ENCODE data around the gene ZSCAN5A.
A peak's percentile ranks its signal among the peaks of the same experiment; 100 is the strongest.
"Not testable (repeated sequence)": the region's sequence is repeated elsewhere in the genome, so short reads cannot be mapped to it uniquely, and the experiment has no call there.

The ZSCAN5A gene, protein sequence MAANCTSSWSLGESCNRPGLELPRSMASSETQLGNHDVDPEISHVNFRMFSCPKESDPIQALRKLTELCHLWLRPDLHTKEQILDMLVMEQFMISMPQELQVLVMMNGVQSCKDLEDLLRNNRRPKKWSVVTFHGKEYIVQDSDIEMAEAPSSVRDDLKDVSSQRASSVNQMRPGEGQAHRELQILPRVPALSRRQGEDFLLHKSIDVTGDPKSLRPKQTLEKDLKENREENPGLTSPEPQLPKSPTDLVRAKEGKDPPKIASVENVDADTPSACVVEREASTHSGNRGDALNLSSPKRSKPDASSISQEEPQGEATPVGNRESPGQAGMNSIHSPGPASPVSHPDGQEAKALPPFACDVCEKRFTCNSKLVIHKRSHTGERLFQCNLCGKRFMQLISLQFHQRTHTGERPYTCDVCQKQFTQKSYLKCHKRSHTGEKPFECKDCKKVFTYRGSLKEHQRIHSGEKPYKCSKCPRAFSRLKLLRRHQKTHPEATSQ

DNA sequence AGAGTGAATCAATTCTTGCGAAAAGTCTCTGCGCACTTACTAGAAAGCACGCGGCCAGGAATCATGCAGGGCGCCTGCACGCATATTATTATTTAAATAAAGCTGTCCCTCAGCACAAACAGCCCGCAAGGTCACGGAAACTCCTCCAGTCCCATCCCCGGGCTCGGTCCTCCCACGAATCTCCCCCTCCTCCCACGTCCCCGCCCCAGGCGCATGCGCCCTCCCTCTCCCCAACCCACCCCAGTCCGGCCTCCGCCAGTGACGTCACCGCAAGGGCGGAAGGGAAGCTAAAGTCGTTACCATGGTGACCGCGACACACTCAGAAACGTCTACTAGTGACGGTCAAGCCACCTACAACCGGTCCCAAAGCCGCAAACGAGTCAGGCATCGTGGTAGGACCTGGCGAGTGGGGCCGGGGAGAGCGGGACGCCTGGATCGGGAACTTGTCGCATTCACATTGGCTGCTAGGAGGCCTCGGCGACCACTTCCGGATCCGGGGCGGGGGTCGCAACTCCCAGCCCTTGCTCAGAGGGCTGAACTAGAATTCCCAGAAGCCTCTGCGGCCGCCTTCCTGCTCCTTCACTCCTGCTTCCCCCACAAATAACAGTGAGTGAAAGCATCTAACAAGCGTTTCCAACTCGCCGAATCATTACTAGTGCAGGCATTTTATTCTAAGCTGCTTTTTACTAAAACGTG lies at the start of gene ZSCAN5A:
ZSCAN5A (minus strand) TSS at position 459 of the 696 bp plus-strand sequence. CDS start 89,793 bp downstream, outside the sequence.
- peak; percentile 95 for DNase-seq

DNA sequence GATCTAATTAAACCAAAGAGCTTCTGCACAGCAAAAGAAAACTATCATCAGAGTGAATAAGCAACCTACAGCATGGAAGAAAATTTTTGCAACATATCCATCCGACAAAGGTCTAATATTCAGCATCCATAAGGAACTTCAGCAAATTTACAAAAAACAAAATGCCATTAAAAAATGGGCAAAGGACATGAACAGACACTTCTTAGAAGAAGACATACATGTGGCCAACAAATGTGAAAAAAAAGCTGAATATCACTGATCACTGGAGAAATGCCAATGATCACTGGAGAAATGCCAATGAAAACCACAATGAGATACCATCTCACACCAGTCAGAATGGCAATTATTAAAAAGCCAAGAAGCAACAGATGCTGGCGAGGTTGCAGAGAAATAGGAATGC lies 46.2 kb upstream of the ZSCAN5A start:
- DNase-seq = no peak

DNA sequence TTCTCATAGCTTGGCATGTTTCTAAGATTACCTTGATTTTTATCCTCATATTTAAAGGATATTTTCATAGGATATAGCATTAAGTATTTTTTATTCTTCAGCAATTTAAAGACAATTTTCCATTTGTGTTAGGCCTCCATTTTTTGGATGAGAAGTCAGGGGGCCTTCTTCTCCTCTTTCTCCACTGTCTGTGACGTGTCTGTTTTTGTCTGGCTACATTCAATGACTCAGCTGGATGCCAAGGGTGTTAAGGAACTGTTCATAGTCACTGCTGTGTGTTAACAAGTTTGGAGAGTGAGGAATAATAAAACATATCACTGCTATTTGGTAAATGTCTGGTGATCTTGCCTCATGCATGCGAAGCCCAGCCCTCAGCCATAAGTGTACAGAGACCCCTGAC lies 42.3 kb upstream of the ZSCAN5A start:
- DNase-seq = no peak

DNA sequence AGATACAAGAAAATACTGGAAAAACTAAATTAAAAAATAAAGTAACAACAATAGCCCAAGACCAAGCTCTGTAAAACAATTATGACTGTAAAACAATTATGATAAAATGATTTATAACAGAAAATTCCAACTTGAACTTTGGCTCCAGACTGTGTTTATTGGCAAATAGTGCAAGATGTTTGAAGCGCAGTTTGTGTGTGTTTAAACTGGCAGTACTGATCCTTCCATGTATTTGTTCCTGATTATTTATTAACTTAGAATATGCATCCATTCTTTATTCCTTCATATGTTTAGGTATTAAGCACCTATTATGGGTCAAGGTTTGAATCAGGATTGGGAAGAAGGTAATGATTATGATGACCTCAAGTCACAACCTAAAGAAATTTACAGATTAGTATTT lies 40.9 kb upstream of the ZSCAN5A start:
- no peak for DNase-seq

DNA sequence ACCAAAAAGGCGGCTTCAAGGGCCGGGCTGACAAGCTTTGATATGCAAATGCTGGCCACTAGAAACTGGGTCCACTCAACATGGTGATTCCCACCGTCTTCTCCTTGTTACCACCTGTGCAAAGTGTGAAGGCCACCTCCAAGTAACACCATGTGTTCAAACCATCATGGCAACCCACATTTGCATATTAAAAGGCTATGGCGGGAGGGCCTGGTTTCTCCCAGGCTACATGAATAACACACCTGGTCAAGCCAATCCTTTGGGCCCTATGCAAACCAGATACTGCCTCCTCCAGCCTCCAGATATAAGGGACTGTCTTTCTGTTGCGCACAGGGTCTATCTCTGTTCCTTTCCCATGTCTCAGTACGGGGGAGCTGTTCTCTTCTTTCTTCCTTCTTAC lies 36.6 kb upstream of the ZSCAN5A start:
- no peak for DNase-seq

DNA sequence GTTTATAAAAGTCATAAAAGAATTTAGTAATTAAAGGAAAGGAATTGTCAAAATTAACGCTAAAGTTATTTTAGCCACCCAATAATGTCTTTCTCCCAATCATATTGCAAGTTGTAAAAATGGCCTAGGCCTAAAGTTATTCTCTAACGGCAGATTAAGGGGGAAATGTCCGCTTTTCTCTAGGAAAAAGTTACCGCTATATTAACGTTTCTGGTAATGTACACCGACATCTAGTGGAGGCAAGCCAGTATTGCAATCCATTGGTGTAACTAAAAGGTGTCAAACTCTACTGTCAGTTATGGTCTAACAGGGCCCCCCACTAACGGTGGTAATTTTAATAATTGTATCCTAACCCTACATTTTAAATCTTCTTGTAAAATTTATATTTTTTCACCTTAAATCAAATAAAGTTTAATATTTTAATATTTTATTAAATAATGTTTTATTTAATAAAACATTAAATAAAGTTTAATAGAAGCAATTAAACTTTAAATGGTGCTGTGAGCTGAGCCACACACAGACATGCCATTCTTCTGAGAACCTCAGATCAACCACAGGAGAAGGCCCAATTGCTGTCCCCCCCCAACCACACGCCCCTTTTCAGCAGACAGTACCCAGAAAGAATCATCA lies 35.9 kb upstream of the ZSCAN5A start:
- DNase-seq = peak; percentile 10 to 69

DNA sequence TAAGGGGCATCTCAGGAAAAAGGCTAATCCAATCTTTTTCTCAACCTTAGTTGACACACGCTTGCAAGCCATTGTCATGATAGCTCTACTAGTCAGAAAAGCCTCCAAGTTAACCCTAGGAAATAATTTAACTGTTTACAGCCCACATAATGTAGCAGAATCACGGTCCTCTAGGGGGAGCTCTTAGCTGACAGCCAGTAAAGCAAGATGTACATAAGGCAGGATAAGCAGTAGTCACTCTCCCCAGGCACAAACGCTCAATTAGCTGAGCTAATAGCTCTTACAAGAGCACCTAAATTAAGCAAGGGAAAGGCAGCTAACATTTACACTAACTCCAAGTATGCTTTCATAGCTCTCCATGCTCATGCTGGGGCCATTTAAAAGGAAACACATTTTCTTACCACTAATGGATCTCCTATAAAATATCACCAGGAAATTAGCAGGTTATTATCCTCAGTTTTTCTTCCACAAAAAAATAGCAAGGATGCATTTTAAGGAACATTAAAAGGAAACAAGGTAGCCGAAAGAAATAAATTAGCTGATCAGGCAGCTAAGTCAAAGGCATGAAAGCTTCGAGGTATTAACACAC lies 33.7 kb upstream of the ZSCAN5A start:
- peak in 1 of 2 experiments; percentile 30 for DNase-seq

DNA sequence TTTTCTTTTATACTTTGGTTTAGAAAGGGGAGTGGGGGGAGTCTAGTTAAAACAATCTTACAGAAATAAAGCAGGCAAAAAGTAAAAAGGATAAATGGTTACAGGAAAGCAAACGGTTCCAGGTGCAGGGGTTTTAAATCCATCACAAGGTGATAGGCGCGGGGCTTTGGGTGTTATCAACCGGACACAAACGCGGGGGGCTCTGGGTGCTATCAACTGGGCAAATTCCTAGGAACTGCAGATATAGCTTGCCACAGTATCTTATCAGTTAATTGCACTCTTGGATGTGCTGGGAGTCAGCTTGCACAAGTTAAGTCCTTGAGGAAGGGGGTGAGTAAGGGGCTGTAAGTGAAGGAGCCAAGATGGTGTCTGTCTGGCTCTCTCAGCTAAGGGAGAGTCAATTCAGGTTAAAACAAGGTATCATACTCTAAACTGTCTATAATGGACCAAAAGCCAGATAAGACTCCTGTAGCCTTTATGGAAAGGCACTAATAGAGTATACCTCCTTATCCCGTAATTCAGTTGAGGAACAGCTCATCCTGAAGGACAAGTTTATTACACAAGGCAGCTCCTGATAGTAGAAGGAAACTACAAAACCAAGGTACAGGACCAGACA lies 32.6 kb upstream of the ZSCAN5A start:
- no peak for DNase-seq

DNA sequence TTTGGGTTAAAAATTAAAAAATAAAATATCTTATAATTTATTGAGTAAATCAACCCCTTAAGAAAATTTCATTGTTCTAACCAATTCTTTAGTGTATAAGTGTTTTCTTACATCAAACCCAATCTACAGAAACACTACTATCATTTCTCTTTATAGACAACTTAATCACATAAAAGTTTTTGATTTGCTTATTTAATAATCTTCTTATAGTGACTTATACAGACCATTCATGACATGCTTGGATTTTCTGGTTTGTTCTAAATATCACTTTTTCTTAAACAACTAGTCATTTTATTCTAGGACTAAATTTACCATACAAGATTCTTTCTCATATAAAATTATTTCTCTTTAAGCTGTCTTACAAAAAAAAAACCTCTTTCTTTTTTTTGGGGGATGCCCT lies 27.3 kb upstream of the ZSCAN5A start:
- no peak for DNase-seq

DNA sequence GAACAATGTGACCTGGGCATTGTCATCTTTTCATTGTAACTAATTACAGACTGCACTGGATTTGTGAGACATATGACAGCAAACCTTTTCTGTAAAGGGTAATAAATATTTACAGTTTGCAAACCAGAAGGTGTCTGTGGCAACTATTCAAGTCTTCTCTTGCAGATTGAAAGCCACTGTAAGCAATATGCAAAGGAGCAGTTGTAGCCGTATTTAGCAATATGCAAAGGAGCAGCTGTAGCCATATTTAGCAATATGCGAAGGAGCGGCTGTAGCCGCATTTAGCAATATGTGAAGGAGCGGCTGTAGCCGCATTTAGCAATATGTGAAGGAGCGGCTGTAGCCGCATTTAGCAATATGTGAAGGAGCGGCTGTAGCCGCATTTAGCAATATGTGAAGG lies 24.4 kb upstream of the ZSCAN5A start:
- not testable (repeated sequence) for DNase-seq

DNA sequence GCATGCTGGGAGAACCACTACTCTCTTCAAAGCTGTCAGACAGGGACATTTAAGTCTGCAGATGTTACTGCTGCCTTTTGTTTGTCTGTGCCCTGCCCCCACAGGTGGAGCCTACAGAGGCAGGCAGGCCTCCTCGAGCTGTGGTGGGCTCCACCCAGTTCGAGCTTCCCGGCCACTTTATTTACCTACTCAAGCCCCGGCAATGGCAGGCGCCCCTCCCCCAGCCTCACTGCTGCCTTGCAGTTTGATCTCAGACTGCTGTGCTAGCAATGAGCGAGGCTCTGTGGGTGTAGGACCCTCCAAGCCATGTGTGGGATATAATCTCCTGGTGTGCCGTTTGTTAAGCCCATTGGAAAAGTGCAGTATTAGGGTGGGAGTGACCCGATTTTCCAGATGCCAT lies 22.4 kb upstream of the ZSCAN5A start:
- DNase-seq = not testable (repeated sequence)

DNA sequence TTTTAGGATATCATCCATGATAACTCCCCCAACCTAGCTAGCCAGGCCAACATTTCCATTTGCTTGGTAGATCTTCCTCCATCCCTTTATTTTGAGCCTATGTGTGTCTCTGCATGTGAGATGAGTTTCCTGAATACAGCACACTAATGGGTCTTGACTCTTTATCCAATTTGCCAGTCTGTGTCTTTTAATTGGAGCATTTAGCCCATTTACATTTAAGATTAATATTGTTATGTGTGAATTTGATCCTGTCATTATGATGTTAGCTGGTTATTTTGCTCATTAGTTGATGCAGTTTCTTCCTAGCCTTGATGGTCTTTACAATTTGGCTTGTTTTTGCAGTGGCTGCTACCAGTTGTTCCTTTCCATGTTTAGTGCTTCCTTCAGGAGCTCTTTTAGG lies 20.7 kb upstream of the ZSCAN5A start:
- not testable (repeated sequence) for DNase-seq

DNA sequence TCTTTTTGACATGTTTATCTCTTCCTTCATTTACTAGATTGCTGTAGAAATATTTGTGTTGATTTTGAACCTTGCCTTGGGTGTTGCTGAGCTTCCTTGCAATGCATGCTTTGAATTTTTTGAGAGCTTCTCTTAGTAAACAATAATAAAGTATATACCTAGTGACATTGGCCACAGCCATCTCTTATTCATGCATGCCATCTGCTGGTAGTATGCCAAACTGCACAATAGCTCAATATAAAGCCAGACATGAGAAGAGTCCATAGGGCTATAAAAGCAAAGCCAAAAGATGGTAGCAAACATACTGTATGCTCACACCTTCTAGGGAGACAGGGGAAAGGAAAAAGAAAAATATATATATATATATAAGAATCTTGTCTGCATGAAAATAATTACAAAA lies 18.9 kb upstream of the ZSCAN5A start:
- peak; percentile 24 to 64 for DNase-seq

DNA sequence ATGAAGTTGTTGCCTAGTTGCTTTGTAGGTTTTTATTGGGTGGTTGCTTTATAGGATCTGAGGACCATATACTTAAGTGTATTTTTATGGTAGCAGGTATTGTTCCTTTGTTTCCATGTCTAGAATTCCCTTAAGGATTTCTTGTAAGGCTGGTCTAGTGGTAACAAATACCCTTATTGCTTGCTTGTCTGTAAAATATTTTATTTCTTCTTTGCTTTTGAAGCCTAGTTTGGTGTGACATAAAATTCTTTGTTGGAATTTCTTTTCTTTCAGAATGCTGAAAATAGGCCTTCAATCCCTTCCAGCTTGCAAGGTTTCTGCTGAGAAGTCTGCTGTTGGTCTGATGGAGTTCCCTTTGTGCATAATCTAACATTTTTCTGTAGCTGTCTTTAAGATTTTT lies 18.1 kb upstream of the ZSCAN5A start:
- no peak for DNase-seq

DNA sequence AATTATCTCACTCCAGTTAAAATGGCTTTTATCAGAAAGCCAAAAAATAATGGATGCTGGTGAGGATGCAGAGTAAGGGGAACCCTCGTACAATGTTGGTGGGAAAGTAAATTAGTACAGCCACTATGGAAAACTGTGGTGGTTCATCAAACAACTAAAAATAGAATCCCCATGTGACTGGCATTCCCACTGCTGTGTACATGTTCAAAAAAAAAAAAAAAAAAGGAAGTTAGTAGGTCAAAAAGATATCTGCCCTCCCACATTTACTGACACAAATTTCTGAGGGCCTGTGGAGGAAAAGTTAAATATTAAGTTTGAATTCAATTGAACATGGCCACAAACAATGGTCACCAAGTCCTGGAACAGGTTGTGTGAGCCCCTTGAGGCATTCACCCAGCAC lies 9.8 kb upstream of the ZSCAN5A start:
- no peak for DNase-seq

DNA sequence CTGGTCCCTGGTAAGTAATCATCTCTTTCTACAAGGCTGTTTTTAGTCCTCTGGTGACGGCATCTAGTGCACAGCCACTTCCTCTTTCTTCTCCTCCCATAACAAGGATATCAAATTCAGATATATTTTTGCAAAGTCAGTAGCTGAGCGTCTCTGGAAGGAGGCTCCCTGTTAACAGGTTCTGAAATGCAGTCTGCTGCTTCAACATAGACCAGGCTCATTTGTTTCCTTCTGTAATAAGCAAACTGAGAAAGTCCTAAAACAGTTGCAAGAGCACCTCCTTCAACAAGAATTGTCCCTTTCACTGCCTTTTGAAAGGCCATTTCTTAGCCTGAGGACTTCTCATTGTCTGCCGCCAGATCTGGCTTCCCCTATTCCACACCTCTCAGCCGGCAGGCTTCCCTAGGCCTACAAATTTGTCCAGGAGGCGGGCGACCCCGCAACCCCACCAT lies 7.4 kb upstream of the ZSCAN5A start:
- no peak for DNase-seq

DNA sequence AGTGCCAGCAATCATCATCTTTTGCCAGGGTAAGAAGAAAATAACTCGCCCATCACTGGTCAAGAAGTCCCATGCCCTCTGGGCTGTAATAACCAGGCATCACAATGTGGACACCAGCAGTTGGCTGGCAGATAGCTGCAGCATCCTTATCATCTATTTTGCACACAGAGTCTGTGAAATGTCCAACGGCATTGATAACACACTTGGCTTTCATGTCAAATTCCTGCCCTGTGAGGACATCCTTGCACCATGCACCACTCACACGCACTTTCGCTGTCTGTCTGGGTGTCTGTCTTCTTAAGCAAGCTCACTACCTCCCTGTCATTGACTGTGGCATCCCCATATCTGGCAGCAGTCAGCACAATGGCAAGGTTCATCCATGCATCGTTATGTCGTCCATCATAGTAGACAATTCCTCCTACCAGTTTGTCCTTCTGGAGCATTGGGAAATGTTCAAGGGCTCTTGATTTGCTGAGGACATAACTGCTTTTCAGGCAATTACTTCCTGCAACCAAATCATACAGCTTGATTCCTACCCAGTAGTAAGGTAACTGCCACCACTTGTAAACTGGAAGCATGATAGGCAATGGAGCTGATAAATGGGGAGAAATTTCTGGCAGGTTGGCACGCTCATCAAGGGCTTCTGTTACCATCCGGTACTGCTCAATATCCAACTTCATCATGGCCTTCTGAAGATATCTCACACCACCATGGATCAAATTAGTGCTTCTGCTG lies 6.8 kb upstream of the ZSCAN5A start:
- no peak for DNase-seq

DNA sequence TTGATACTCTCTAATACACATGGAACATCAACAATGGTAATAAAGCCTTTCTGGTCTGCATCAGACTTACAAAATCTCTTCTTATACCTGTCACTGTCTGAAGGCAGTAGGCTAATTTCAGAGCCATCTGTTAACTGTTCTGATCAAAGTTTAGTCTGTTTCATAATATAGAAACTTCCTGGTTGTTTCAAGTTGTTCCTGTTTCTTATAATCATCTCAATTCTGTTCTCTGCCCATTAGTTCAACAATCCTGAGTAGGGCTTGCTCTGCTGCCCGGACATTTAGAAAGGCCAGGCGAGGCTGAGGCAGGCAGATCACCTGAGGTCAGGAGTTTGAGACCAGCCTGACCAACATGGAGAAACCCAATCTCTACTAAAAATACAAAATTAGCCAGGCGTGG lies 5.4 kb upstream of the ZSCAN5A start:
- no peak for DNase-seq

DNA sequence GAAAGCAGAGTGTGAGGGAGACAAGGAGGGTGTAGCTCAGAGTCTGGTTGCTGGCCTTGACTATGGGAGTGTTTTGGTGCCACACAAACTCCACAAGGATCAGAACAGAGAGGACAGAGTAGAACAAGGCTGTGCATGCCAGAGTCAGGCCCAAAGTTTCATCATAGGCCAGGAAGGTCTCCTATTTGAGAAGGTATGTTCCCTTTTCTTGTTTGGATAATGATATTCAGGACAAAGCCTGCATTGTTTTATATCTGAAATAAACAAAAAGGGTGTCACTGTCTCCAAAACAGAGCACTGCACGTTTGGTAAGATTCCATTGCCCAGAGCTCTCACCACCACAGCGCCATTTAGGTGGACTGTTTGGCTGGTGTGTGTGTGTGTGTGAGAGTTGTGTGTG lies 3.1 kb upstream of the ZSCAN5A start:
- DNase-seq = no peak

DNA sequence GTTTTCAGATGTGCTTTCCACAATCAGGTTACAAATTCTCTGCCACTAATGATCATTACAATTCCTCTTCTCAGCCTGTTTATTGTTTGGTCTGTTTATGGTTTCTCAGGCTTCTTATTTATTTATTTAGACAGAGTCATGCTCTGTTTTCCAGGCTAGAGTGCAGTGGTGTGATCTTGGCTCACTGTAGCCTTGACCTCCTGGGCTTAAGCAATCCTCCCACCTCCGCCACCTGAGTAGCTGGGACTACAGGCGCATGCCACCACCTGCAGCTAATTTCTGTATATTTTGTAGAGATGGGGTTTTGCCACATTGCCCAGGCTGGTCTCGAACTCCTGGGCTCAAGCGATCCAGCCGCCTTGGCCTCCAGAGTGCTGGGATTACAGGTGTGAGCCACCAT lies 2.1 kb upstream of the ZSCAN5A start:
- no peak for DNase-seq

DNA sequence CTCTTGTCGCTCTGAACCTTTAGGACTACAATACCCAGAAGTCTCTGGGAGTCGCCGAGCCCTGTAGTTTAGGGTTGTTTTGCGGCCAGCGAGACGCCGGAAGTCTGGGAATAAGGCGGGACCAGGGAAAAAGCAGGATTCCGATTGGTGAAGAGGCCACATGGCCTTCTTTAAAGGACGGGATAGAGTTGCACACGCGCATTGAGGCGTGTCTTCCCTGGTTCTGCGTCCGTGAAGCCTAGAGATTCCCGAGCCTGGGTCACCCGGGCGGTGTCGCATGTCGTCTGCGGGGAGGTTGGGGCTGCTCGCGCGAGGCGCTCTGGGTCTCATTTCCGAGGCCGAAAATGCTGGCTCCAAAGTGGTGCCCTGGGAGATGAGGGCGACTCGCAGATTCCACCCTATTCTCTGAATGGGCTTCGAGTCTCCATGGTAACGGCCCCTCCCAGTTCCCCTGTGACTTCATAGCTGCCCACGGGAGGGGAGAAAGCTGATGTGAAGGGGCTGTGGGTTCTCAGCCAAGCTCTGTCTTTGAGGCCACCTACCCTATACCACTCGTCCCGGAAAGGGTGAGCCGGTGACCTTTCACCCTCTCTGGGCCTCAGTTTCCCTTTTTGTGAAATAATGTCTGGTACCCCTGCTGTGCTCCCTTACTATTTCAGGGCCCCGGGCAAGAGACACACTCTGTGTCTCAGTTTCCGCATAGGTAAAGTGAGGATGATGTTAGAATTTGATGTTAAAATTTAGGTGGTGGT lies 614 bp upstream of the ZSCAN5A start:
- DNase-seq = peak; percentile 96 to 99
